ENCODE measurements around the gene OR4K13. TPM values are rescaled to one million over a fixed set of nuclear protein-coding genes. Genes with fewer than 3 reads are reported as not detected.

Gene OR4K13
- 0.03 TPM for polyA plus RNA-seq (2013, experiment 1 of 2; ENCODE audit: insufficient read length)
- polyA plus RNA-seq (2013, experiment 2 of 2; ENCODE audit: insufficient read length), result not detected

DNA sequence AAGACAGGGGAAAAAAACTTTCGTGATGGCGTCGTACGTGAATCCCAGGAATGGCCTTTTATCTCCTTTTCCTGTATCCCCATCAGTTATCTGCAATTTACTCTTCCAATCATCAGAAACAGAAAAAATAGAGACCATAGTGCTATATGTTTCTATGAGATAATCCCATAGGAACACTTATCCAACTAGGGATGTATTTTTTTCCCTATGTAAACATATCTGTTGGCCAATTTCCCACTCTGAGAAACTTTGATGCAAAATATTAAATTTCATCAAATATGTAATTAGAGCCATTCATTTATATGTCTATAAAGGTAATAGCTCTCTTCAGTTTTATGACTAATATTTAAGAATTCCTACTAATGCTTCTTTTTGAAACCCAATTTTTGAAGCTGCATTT, at the start of gene OR4K13:
TSS of gene OR4K13 (minus strand) at position 101 of the 400 bp plus-strand sequence. CDS start 1,280 bp downstream, outside the sequence.
- no peak for DNase-seq

DNA sequence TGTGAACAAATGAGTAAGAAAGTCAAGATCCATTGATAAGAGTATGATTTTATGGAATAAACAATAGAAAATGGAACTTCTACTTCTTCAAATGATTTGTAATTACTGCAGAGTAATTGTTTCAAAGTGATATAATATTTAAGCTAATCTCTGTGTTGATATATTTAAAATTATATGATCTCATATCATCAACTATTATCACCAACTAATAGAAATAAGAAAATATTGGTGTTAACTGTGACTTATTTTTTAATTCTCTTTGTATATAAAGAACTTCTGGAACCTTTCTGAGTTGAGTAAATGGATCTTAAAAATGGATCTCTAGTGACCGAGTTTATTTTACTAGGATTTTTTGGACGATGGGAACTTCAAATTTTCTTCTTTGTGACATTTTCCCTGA, 23.9 kb upstream of the OR4K13 start, which contains the start of gene OR4L1:
TSS of gene OR4L1 (plus strand) at position 301 of the 400 bp plus-strand sequence. CDS start at position 301, 0 bp downstream.
- DNase-seq, result no peak

DNA sequence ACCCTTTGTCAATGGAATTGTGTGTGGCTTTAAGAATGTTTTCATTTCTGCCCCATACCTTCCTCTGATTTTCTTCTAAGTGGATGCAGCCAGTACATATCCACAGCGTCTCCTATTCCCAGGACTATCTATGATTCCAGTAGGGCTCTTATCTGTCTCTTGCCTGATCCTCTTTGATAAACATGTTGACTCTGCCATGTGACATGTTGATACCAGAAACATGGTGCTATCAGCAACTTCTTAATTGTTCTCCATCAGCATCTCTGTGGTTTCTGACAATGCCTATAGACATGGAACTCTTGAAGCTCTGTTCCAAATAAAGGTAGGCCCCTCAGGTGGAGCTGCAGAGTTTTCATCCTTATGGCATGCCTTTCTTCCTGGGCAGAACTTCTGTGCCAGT, 12.4 kb upstream of the OR4K13 start:
- no peak for DNase-seq

DNA sequence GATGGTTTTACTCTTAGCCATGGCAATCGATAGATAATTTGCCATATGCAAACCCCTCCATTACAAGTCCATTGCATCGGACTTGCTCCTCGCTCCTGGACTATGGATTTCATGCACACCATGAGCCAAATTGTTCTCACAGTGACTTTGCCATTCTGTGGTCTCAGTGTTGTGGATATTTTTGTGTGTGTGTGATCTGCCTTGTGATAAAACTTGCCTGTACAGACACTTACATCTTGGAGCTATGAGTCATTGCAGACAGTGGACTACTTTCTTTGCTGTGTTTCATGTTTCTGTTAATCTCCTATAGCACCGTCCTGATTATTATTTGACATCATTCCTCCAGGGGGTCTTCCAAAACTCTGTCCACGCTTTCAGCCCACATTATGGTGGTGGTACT, 8.4 kb upstream of the OR4K13 start:
- DNase-seq, result no peak

DNA sequence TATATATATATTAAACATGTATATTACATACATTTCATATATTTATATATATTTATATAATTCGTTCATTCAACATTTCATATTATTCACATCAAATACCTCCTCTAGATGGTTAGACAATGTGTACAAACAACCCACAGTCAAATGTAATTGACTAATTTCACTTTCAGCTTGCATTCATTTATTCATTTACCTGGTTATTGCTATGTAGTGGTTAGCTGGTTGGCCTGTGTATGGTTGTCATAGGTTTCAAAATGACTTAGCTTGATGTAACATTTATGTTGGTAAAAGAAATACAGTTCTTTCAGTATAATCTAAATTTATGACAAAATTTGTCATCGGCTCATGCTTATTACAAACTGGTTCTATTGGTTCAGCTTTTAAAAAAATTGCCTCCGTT, 389 bp downstream of the OR4K13 start:
- DNase-seq, result no peak

GRCh38 chr14:20031058-20031457, 4.8 kb downstream of the OR4K13 start:
- no peak for DNase-seq

GRCh38 chr14:20019257-20019865, 16.5 kb downstream of the OR4K13 start, which contains the start of gene OR4K14:
Gene OR4K14, minus strand, starts transcription at chr14:20019307. Its CDS starts 4,114 bp downstream, at chr14:20015193.
- DNase-seq, result no peak

- no peak for DNase-seq
Measured at GRCh38 chr14:20008156-20008555, 27.7 kb downstream of the OR4K13 start.

- DNase-seq, result no peak
Measured at GRCh38 chr14:20002319-20002718, 33.5 kb downstream of the OR4K13 start.

- no peak for DNase-seq
Measured at GRCh38 chr14:20001863-20002262, 34.0 kb downstream of the OR4K13 start, which contains the start of gene OR4Q2. Gene OR4Q2, plus strand, starts transcription at chr14:20002163.

- DNase-seq, result no peak
Measured at GRCh38 chr14:19993438-19993837, 42.4 kb downstream of the OR4K13 start.
